K562 (cell line): ENCODE results near the gene OR56A4. TPM values are rescaled to one million over a fixed set of nuclear protein-coding genes. Genes with fewer than 3 reads are reported as not detected.

Experiments
- ATAC-seq: fragments of 200-7000 bp; cut with Tn5 transposase; 3 replicates; pipeline ENCODE4 v1.9.1; 2020; ENCODE audit warnings: moderate library complexity
- BruUV-seq: library from RNA; stranded (reverse); fragments of 400-500 nt; replicated peaks from 2 replicates; lab custom pipeline; 2021; lab: Mats Ljungman, UMichigan
- CTCF ChIA-PET: fragments of 300-600 bp; formaldehyde crosslinking; extraction: SDS; loops from one replicate; lab custom pipeline; 2021; ENCODE audit warnings: low intra/inter-chr PET ratio; lab: Yijun Ruan, JAX
- POLR2A ChIA-PET: fragments of 300-600, 350-650 bp; sonication (Branson Sonifier 250); formaldehyde crosslinking; extraction: SDS; loops from one replicate; lab custom pipeline; 2021; ENCODE audit warnings: antibody characterized with exemption, inconsistent platforms; lab: Yijun Ruan, JAX
- DNase-seq, 4 experiments: peaks; one replicate each; pipeline versions ENCODE4 v3.0.0 to v3.0.0-alpha.2; 2011 to 2018; ENCODE audit warnings: low spot score in 3 of 4, mixed read lengths in 3 of 4; ENCODE audit errors: extremely low read depth in 1 of 4
- FAIRE-seq: peaks from 2 replicates; lab custom pipeline; 2011; peaks lifted over from hg19 to GRCh38; lab: Jason Lieb, UNC
- H2AFZ ChIP-seq: 2 replicates; pipeline ENCODE4 v1.6.0; 2011; ENCODE audit warnings: low read depth, low read length, control low read depth, inconsistent platforms
- H3K27ac ChIP-seq: fragments of 200-600 bp; 3 replicates; pipeline ENCODE4 v1.8.0; 2011; ENCODE audit warnings: low read depth, mild to moderate bottlenecking, control low read depth, inconsistent platforms, low read length, moderate library complexity, mixed read lengths; ENCODE audit errors: extremely low read depth
- H3K27me3 ChIP-seq, 2 experiments: fragments of 300-600 bp in 1 of 2; 2 replicates in 1 of 2; 3 replicates in 1 of 2; pipeline versions ENCODE4 v1.6.0 to v1.8.0; 2011; ENCODE audit warnings: inconsistent platforms in 2 of 2, low read length in 2 of 2, mild to moderate bottlenecking in 1 of 2, mixed read lengths in 1 of 2, moderate library complexity in 1 of 2; ENCODE audit not compliant: control insufficient read depth in 2 of 2, insufficient read depth in 2 of 2
- H3K36me3 ChIP-seq: fragments of 300-600 bp; 3 replicates; pipeline ENCODE4 v1.8.0; 2011; ENCODE audit warnings: mild to moderate bottlenecking, low read length, inconsistent platforms; ENCODE audit not compliant: control insufficient read depth, insufficient read depth
- H3K4me1 ChIP-seq, 2 experiments: fragments of 200-600 bp in 1 of 2; replicated peaks in 1 of 2; 2 replicates in 1 of 2; 3 replicates in 1 of 2; pipeline versions ENCODE4 v1.5.1 to v1.8.0; 2011; ENCODE audit warnings: inconsistent platforms in 2 of 2, low read length in 2 of 2, mild to moderate bottlenecking in 1 of 2, mixed read lengths in 1 of 2, moderate library complexity in 1 of 2; ENCODE audit not compliant: control insufficient read depth in 2 of 2, insufficient read depth in 2 of 2
- H3K4me2 ChIP-seq: 2 replicates; pipeline ENCODE4 v1.6.1; 2011; ENCODE audit warnings: low read length, control low read depth, inconsistent platforms, mixed read lengths; ENCODE audit not compliant: insufficient read depth
- H3K4me3 ChIP-seq: fragments of 200-600 bp; sonication (generic), shearing (Covaris generic); 2 replicates; pipeline ENCODE4 v1.5.1; 2016; ENCODE audit warnings: control low read depth, inconsistent platforms
- H3K79me2 ChIP-seq: fragments of 200-600 bp; 3 replicates; pipeline ENCODE4 v1.8.0; 2011; ENCODE audit warnings: low read length, inconsistent platforms; ENCODE audit not compliant: control insufficient read depth, insufficient read depth
- H3K9ac ChIP-seq, 2 experiments: 2 replicates each; pipeline versions ENCODE4 v1.6.0 to v1.6.1; 2011; ENCODE audit warnings: low read depth in 2 of 2, low read length in 2 of 2, control low read depth in 1 of 2, inconsistent platforms in 1 of 2, mild to moderate bottlenecking in 1 of 2, mixed read lengths in 1 of 2; ENCODE audit not compliant: insufficient read depth in 1 of 2
- H3K9me1 ChIP-seq: one replicate; pipeline ENCODE4 v1.6.0; 2011; ENCODE audit warnings: inconsistent platforms, mild to moderate bottlenecking, low read length, moderate library complexity; ENCODE audit not compliant: control insufficient read depth, insufficient read depth
- H3K9me3 ChIP-seq: replicated peaks from 2 replicates; pipeline ENCODE4 v1.5.1; 2011; ENCODE audit warnings: low read depth, low read length, inconsistent platforms; ENCODE audit not compliant: control insufficient read depth, insufficient read depth
- H4K20me1 ChIP-seq: replicated peaks from 2 replicates; pipeline ENCODE4 v1.6.1; 2011; ENCODE audit warnings: low read length, inconsistent platforms, mixed read lengths; ENCODE audit not compliant: control insufficient read depth, insufficient read depth
- ARID2 ChIP-seq: fragments of 450-650 bp; IDR thresholded peaks from 2 replicates; pipeline ENCODE4 v1.6.1; 2017; ENCODE audit warnings: antibody characterized with exemption, mild to moderate bottlenecking
- BRF1 ChIP-seq: IDR thresholded peaks from 3 replicates; pipeline ENCODE4 v1.6.1; 2011; ENCODE audit warnings: borderline replicate concordance, mild to moderate bottlenecking; ENCODE audit not compliant: insufficient read length; ENCODE audit errors: extremely low read depth
- CBFA2T3 ChIP-seq: fragments of 450-650 bp; IDR thresholded peaks from 2 replicates; pipeline ENCODE4 v1.6.1; 2017
- MCM7 ChIP-seq, 2 experiments: fragments of 450-650 bp; IDR thresholded peaks; 2 replicates each; pipeline ENCODE4 v1.6.1; 2016 to 2018
- NR3C1 ChIP-seq: sonication (generic); formaldehyde crosslinking; IDR thresholded peaks from 2 replicates; pipeline ENCODE4 v1.8.1; 2022; ENCODE audit warnings: missing genetic modification reagents
- RNF2 ChIP-seq: sonication (generic); IDR thresholded peaks from 2 replicates; pipeline ENCODE4 v1.6.1; 2016
- SMAD1 ChIP-seq: fragments of 150-350 bp; IDR thresholded peaks from 2 replicates; pipeline ENCODE4 v1.6.1; 2014; ENCODE audit warnings: low read length, low read depth; ENCODE audit not compliant: partially characterized antibody
- SRSF7 ChIP-seq: fragments of 200-400 bp; formaldehyde crosslinking; optimal IDR thresholded peaks from 2 replicates; pipeline ENCODE3; 2017; ENCODE audit warnings: mild to moderate bottlenecking, low read depth, low read length
- TCF7 ChIP-seq: sonication (generic); IDR thresholded peaks from 2 replicates; pipeline ENCODE4 v1.6.1; 2016; ENCODE audit warnings: antibody characterized with exemption, borderline replicate concordance
- YY1 ChIP-seq, 3 experiments: IDR thresholded peaks; 2 replicates each; pipeline ENCODE4 v1.6.1; 2011; ENCODE audit warnings: low read length in 2 of 3, mild to moderate bottlenecking in 2 of 3, moderate library complexity in 2 of 3, borderline replicate concordance in 1 of 3, control low read depth in 1 of 3, low read depth in 1 of 3; ENCODE audit not compliant: insufficient read depth in 3 of 3, insufficient replicate concordance in 2 of 3, control insufficient read depth in 1 of 3, insufficient read length in 1 of 3; ENCODE audit errors: extremely low read depth in 1 of 3
- ZNF212 ChIP-seq: fragments of 450-650 bp; formaldehyde crosslinking; IDR thresholded peaks from 2 replicates; pipeline ENCODE4 v1.4.0; 2020; ENCODE audit warnings: mild to moderate bottlenecking
- ZNF324 ChIP-seq: fragments of 250-450 bp; sonication (Bioruptor Pico); IDR thresholded peaks from 2 replicates; pipeline ENCODE4 v1.4.0; 2020; ENCODE audit warnings: mild to moderate bottlenecking
- WGBS: fragments of 100-300 bp; shearing (Covaris generic); methylation state at CpG from one replicate; pipeline ENCODE4 v1.1.6; 2016; ENCODE audit warnings: low coverage, mixed read lengths; ENCODE audit not compliant: insufficient coverage; ENCODE audit errors: missing lambda C conversion rate; 5-methylcytosine and 5-hydroxymethylcytosine counted together
- in situ Hi-C: fragments of 300-500 bp; cut with MboI; formaldehyde crosslinking; loops from 4 replicates; pipeline ENCODE4 v1.15.0; 2018; ENCODE audit warnings: inconsistent platforms, mixed read lengths
- intact Hi-C: fragments of 100-400 bp; cut with micrococcal nuclease; formaldehyde crosslinking; loops from 2 replicates; pipeline ENCODE4 v1.14.2; 2022
- polyA plus RNA-seq, 8 experiments: library from polyadenylated mRNA; depleted of rRNA in 4 of 8; stranded (reverse) in 5 of 8; unstranded in 3 of 8; fragments of >200 nt; fragmentation: Nextera tagmentation in 2 of 8; fragmentation: Illumina TruSeq in 1 of 8; extraction: Ambion mirVana in 2 of 8; extraction: Trizol in 1 of 8; gene quantifications; 2 replicates each; pipeline versions ENCODE4 v1.2.1 to v1.2.3, GENCODE V29; 2011 to 2014; ENCODE audit warnings: inconsistent platforms in 1 of 8, missing spikeins in 1 of 8
- total RNA-seq, 7 experiments: library from RNA; depleted of rRNA in 6 of 7; stranded (reverse); fragments of >200 nt in 6 of 7; fragmentation: Illumina TruSeq in 2 of 7; extraction: Trizol in 2 of 7; gene quantifications; 2 replicates each; pipeline versions ENCODE4 v1.2.1 to v1.2.3, GENCODE V29; 2011 to 2021; ENCODE audit warnings: low replicate concordance in 1 of 7
- TF ChIP-seq, protein P1 (sequence below): fragments of 450-650 bp; IDR thresholded peaks from 2 replicates; pipeline ENCODE4 v1.6.1; 2014; ENCODE audit warnings: low read depth, mild to moderate bottlenecking, moderate library complexity, borderline replicate concordance
- TF ChIP-seq, protein P2 (sequence below): fragments of 250-450 bp; sonication (Bioruptor Pico); IDR thresholded peaks from 2 replicates; pipeline ENCODE4 v1.5.0; 2021; ENCODE audit warnings: mild to moderate bottlenecking, borderline replicate concordance
- TF ChIP-seq, protein P3 (sequence below): fragments of 250-450 bp; sonication (Bioruptor Pico); IDR thresholded peaks from 2 replicates; pipeline ENCODE4 v1.8.0; 2021; ENCODE audit warnings: borderline replicate concordance, mild to moderate bottlenecking, moderate library complexity; ENCODE audit not compliant: poor library complexity, severe bottlenecking

Gene OR56A4
- total and polyA plus RNA-seq, 9 of the 15 experiments (the other 6 are each of a cell fraction or from before 2014, with no cell fraction given), result not detected

DNA sequence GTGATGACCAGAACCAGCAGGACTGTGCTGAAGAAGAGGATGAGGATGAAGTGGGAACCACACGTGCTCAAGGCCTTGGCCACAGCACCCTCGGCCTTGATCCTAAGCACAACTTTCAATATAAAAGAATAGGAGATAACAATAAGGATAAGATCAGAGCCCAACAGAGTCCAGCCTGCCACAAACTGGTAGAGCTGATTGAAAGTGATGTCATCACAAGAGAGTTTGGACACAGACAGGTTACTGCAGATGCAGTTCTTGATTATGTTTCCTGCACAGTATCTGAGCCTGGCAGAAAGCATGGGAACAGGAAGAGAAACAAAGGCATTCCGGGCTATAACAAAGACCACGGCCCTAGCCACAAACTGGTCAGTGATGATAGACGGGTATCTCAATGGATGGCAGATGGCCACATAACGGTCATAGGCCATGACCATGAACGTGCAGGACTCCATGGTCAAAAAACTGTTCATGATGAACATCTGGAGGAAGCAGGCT is 4.5 kb downstream of the OR56A4 start:
- Histone ChIP-seq H3K27me3 (no peaks in the 10 kb centered on the region; a peak in 1 of 5 replicates), H3K79me2 (no peaks in the 10 kb centered on the region), H3K9ac (no peak overlapping the region), H3K36me3 (no peaks in the 10 kb centered on the region), H3K4me2 (no peak overlapping the region), H3K27ac (no peak overlapping the region), H3K4me1 (no peaks in the 10 kb centered on the region), H2AFZ (no peak overlapping the region), H4K20me1 (no peaks in the 10 kb centered on the region), H3K4me3 (no peak overlapping the region), H3K9me3 (no peaks in the 10 kb centered on the region), H3K9me1 (no peaks in the 10 kb centered on the region)
- ATAC-seq (no peak), DNase-seq (no peak), FAIRE-seq (no peak)
- BruUV-seq, result no TSS peak
- no peak for TF ChIP-seq NR3C1 (CRISPR knock-in tag)
- TF ChIP-seq ZNF212 (CRISPR knock-in tag), result no peak
- no peak for TF ChIP-seq BRF1
- TF ChIP-seq ARID2, result no peak
- no peak for TF ChIP-seq YY1 (IDR thresholded peaks at IDR 0.05; ENCODE audit: borderline replicate concordance in 1 of 3, control insufficient read depth in 1 of 3, extremely low read depth in 1 of 3, insufficient read depth in 3 of 3, insufficient read length in 1 of 3, insufficient replicate concordance in 2 of 3, low read depth in 1 of 3, low read length in 2 of 3)
- TF ChIP-seq, protein P1, sequence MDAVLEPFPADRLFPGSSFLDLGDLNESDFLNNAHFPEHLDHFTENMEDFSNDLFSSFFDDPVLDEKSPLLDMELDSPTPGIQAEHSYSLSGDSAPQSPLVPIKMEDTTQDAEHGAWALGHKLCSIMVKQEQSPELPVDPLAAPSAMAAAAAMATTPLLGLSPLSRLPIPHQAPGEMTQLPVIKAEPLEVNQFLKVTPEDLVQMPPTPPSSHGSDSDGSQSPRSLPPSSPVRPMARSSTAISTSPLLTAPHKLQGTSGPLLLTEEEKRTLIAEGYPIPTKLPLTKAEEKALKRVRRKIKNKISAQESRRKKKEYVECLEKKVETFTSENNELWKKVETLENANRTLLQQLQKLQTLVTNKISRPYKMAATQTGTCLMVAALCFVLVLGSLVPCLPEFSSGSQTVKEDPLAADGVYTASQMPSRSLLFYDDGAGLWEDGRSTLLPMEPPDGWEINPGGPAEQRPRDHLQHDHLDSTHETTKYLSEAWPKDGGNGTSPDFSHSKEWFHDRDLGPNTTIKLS, result no peak
- no peak for TF ChIP-seq CBFA2T3
- no peak for TF ChIP-seq RNF2
- no peak for TF ChIP-seq SMAD1
- TF ChIP-seq TCF7, result no peak
- no peak for TF ChIP-seq MCM7 (IDR thresholded peaks at IDR 0.05)
- TF ChIP-seq SRSF7, result no peak
- TF ChIP-seq ZNF324 (CRISPR knock-in tag), result no peak
- TF ChIP-seq, protein P2, sequence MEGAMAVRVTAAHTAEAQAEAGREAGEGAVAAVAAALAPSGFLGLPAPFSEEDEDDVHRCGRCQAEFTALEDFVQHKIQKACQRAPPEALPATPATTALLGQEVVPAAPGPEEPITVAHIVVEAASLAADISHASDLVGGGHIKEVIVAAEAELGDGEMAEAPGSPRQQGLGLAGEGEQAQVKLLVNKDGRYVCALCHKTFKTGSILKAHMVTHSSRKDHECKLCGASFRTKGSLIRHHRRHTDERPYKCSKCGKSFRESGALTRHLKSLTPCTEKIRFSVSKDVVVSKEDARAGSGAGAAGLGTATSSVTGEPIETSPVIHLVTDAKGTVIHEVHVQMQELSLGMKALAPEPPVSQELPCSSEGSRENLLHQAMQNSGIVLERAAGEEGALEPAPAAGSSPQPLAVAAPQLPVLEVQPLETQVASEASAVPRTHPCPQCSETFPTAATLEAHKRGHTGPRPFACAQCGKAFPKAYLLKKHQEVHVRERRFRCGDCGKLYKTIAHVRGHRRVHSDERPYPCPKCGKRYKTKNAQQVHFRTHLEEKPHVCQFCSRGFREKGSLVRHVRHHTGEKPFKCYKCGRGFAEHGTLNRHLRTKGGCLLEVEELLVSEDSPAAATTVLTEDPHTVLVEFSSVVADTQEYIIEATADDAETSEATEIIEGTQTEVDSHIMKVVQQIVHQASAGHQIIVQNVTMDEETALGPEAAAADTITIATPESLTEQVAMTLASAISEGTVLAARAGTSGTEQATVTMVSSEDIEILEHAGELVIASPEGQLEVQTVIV, result no peak
- TF ChIP-seq, protein P3, sequence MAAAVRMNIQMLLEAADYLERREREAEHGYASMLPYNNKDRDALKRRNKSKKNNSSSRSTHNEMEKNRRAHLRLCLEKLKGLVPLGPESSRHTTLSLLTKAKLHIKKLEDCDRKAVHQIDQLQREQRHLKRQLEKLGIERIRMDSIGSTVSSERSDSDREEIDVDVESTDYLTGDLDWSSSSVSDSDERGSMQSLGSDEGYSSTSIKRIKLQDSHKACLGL (CRISPR knock-in tag), result no peak
- in situ Hi-C loops (no loop called here), intact Hi-C loops (no loop called here)
- POLR2A ChIA-PET, result no interaction called here
- 0% methylated on average over 7 of the region's 7 CpGs for WGBS
- CTCF ChIA-PET, result no interaction called here
